HEK293 (cell line): Measurements from ENCODE around the gene GMDS.

Experiments used
- CTCF ChIP-seq: fragments of 450-650 bp; formaldehyde crosslinking; IDR thresholded peaks from 2 replicates; pipeline ENCODE4 v1.5.1; 2016; ENCODE audit warnings: missing biosample characterization, missing genetic modification characterization
- GLIS1 ChIP-seq: fragments of 450-650 bp; formaldehyde crosslinking; IDR thresholded peaks from 2 replicates; pipeline ENCODE4 v1.5.1; 2016; ENCODE audit warnings: missing biosample characterization, missing genetic modification characterization
- KLF10 ChIP-seq: fragments of 450-650 bp; IDR thresholded peaks from 2 replicates; pipeline ENCODE4 v1.5.1; 2018; ENCODE audit warnings: missing biosample characterization, mild to moderate bottlenecking, missing genetic modification characterization
- OSR2 ChIP-seq: fragments of 450-650 bp; formaldehyde crosslinking; IDR thresholded peaks from 2 replicates; pipeline ENCODE4 v1.5.1; 2016; ENCODE audit warnings: missing biosample characterization, missing genetic modification characterization
- PATZ1 ChIP-seq: fragments of 450-650 bp; formaldehyde crosslinking; IDR thresholded peaks from 2 replicates; pipeline ENCODE4 v1.5.1; 2016; ENCODE audit warnings: missing biosample characterization, missing genetic modification characterization
- PRDM2 ChIP-seq: fragments of 450-650 bp; formaldehyde crosslinking; IDR thresholded peaks from 2 replicates; pipeline ENCODE4 v1.5.1; 2016; ENCODE audit warnings: missing biosample characterization, missing genetic modification characterization, borderline replicate concordance
- PRDM4 ChIP-seq: fragments of 450-650 bp; formaldehyde crosslinking; IDR thresholded peaks from 2 replicates; pipeline ENCODE4 v1.5.1; 2017; ENCODE audit warnings: missing biosample characterization, missing genetic modification characterization
- ZBTB10 ChIP-seq: fragments of 450-650 bp; formaldehyde crosslinking; IDR thresholded peaks from 2 replicates; pipeline ENCODE4 v1.5.1; 2016; ENCODE audit warnings: missing biosample characterization, missing genetic modification characterization
- ZBTB48 ChIP-seq: fragments of 450-650 bp; formaldehyde crosslinking; IDR thresholded peaks from 2 replicates; pipeline ENCODE4 v1.5.1; 2016; ENCODE audit warnings: missing biosample characterization, missing genetic modification characterization
- ZFP3 ChIP-seq: fragments of 450-650 bp; formaldehyde crosslinking; IDR thresholded peaks from 2 replicates; pipeline ENCODE4 v1.5.1; 2016; ENCODE audit warnings: low read depth, missing biosample characterization, missing genetic modification characterization
- ZIC2 ChIP-seq: fragments of 450-650 bp; formaldehyde crosslinking; IDR thresholded peaks from 2 replicates; pipeline ENCODE4 v1.5.1; 2016; ENCODE audit warnings: missing biosample characterization, missing genetic modification characterization
- ZNF174 ChIP-seq: fragments of 450-650 bp; formaldehyde crosslinking; IDR thresholded peaks from 2 replicates; pipeline ENCODE4 v1.5.0; 2017; ENCODE audit warnings: missing biosample characterization, mild to moderate bottlenecking, missing genetic modification characterization
- ZNF18 ChIP-seq: fragments of 450-650 bp; formaldehyde crosslinking; IDR thresholded peaks from 2 replicates; pipeline ENCODE4 v1.5.1; 2016; ENCODE audit warnings: missing biosample characterization, missing genetic modification characterization
- ZNF292 ChIP-seq: fragments of 450-650 bp; formaldehyde crosslinking; IDR thresholded peaks from 2 replicates; pipeline ENCODE4 v1.5.1; 2016; ENCODE audit warnings: low read depth, missing biosample characterization, missing genetic modification characterization, borderline replicate concordance
- ZNF416 ChIP-seq: fragments of 450-650 bp; formaldehyde crosslinking; IDR thresholded peaks from 2 replicates; pipeline ENCODE4 v1.5.1; 2016; ENCODE audit warnings: missing biosample characterization, missing genetic modification characterization
- ZNF561 ChIP-seq: fragments of 450-650 bp; IDR thresholded peaks from 2 replicates; pipeline ENCODE4 v1.5.1; 2018; ENCODE audit warnings: missing biosample characterization, missing genetic modification characterization, borderline replicate concordance
- ZNF600 ChIP-seq: fragments of 450-650 bp; formaldehyde crosslinking; IDR thresholded peaks from 2 replicates; pipeline ENCODE4 v1.5.1; 2016; ENCODE audit warnings: missing biosample characterization, missing genetic modification characterization
- ZNF660 ChIP-seq: fragments of 450-650 bp; IDR thresholded peaks from 2 replicates; pipeline ENCODE4 v1.5.1; 2018; ENCODE audit warnings: missing biosample characterization, mild to moderate bottlenecking, missing genetic modification characterization
- ZNF768 ChIP-seq: fragments of 450-650 bp; formaldehyde crosslinking; IDR thresholded peaks from 2 replicates; pipeline ENCODE4 v1.5.1; 2018; ENCODE audit warnings: missing biosample characterization, mild to moderate bottlenecking, missing genetic modification characterization
- ZXDB ChIP-seq: fragments of 450-650 bp; formaldehyde crosslinking; IDR thresholded peaks from 2 replicates; pipeline ENCODE4 v1.5.1; 2016; ENCODE audit warnings: missing biosample characterization, missing genetic modification characterization

GMDS gene

GRCh38 chr6:2245103-2245876 is at the start of gene GMDS (continued):
- TF ChIP-seq OSR2 (tag by site-specific recombination) (no peak), ZFP3 (tag by site-specific recombination) (no peak), ZNF416 (tag by site-specific recombination) (no peak), ZNF660 (tag by site-specific recombination) (peak; percentile 64; the same call in 1 of the 2 replicates), ZXDB (tag by site-specific recombination) (0 out of 2 replicates have a peak, but pooled peaks have one; percentile 24), KLF10 (tag by site-specific recombination) (peak; percentile 49; the same call in 1 of the 2 replicates), ZNF174 (tag by site-specific recombination) (0 out of 2 replicates have a peak, but pooled peaks have one; percentile 78), GLIS1 (tag by site-specific recombination) (peak; percentile 79), ZNF561 (tag by site-specific recombination) (peak; percentile 89; the same call in 1 of the 2 replicates), ZBTB10 (0 out of 2 replicates have a peak, but pooled peaks have one; percentile 5), ZIC2 (tag by site-specific recombination) (no peak), PATZ1 (0 out of 2 replicates have a peak, but pooled peaks have one; percentile 45), ZNF292 (tag by site-specific recombination) (no peak), PRDM2 (tag by site-specific recombination) (0 out of 2 replicates have a peak, but pooled peaks have one; percentile 76), ZNF18 (no peak), ZNF600 (tag by site-specific recombination) (peak; percentile 74), ZBTB48 (0 out of 2 replicates have a peak, but pooled peaks have one; percentile 36), PRDM4 (tag by site-specific recombination) (no peak), ZNF768 (tag by site-specific recombination) (no peak), CTCF (tag by site-specific recombination) (peak; percentile 53; the same call in 1 of the 2 replicates)
